Activated B cell treated with CpG ODN at 0.5 μM for 24 hours (primary cell): ENCODE results near the gene MYLK3. TPM values are rescaled to one million over a fixed set of nuclear protein-coding genes. Genes with fewer than 3 reads are reported as not detected.

Experiments used
- ATAC-seq: fragments of 200-7000 bp; cut with Tn5 transposase; one replicate; pipeline ENCODE4 v1.10.0; 2021; ENCODE audit warnings: low read depth, mild to moderate bottlenecking, moderate library complexity
- CTCF ChIA-PET: fragments of 350-600 bp; sonication (Branson Sonifier 250); formaldehyde crosslinking; loops from one replicate; lab custom pipeline; 2021; ENCODE audit warnings: antibody characterized with exemption; lab: Charles Lee
- POLR2A ChIA-PET: fragments of 350-600 bp; sonication (Branson Sonifier 250); formaldehyde crosslinking; loops from one replicate; lab custom pipeline; 2021; ENCODE audit warnings: antibody characterized with exemption; lab: Charles Lee
- DNase-seq: peaks from one replicate; pipeline ENCODE4 v3.0.0; 2022
- H3K27ac Mint-ChIP-seq: one replicate; pipeline ENCODE4 v1.8.0; 2020; ENCODE audit warnings: mixed read lengths
- H3K27me3 Mint-ChIP-seq: one replicate; pipeline ENCODE4 v1.8.0; 2021; ENCODE audit warnings: mixed read lengths
- H3K36me3 Mint-ChIP-seq: one replicate; pipeline ENCODE4 v1.8.0; 2021; ENCODE audit warnings: low read depth, mixed read lengths
- H3K4me1 Mint-ChIP-seq: one replicate; pipeline ENCODE4 v1.8.0; 2021; ENCODE audit warnings: mixed read lengths
- H3K4me3 Mint-ChIP-seq: one replicate; pipeline ENCODE4 v1.8.0; 2020; ENCODE audit warnings: mild to moderate bottlenecking, mixed read lengths
- H3K9me3 Mint-ChIP-seq: one replicate; pipeline ENCODE4 v1.8.0; 2020; ENCODE audit warnings: mixed read lengths
- CTCF ChIP-seq: fragments of 200-600 bp; IDR thresholded peaks from one replicate; pipeline ENCODE4 v1.8.0; 2022; ENCODE audit warnings: antibody characterized with exemption, mild to moderate bottlenecking
- intact Hi-C: fragments of 100-400 bp; cut with micrococcal nuclease; formaldehyde crosslinking; loops from one replicate; pipeline ENCODE4 v1.15.1; 2024
- total RNA-seq: library from RNA; stranded (reverse); gene quantifications from 2 replicates; pipeline ENCODE4 v1.2.3, GENCODE V29; 2022

MYLK3 gene
- total RNA-seq, 1 donor from 2014 or later = 0.55 TPM

- Mint-ChIP-seq H3K27me3 (no peaks in the 10 kb centered on the region), H3K4me3 (no peak overlapping the region), H3K27ac (no peak overlapping the region), H3K36me3 (no peaks in the 10 kb centered on the region), H3K4me1 (peaks cover 2% of the 10 kb centered on the region), H3K9me3 (no peaks in the 10 kb centered on the region)
- ATAC-seq (no peak), DNase-seq (no peak)
- ChIA-PET POLR2A (no interaction called here), CTCF (no interaction called here)
- intact Hi-C loops = no loop called here
- no peak for TF ChIP-seq CTCF
Observed at GRCh38 chr16:46706642-46707041, 41.5 kb downstream of the MYLK3 start.

- H3K9me3 Mint-ChIP-seq = no peaks in the 10 kb centered on the region
- H3K27ac Mint-ChIP-seq = no peak overlapping the region
- H3K27me3 Mint-ChIP-seq = no peaks in the 10 kb centered on the region
- DNase-seq = no peak
- POLR2A ChIA-PET = no interaction called here
- no peaks in the 10 kb centered on the region for H3K36me3 Mint-ChIP-seq
- no peak overlapping the region for H3K4me3 Mint-ChIP-seq
- H3K4me1 Mint-ChIP-seq = no peaks in the 10 kb centered on the region
- no peak for TF ChIP-seq CTCF
- no peak for ATAC-seq
- CTCF ChIA-PET = no interaction called here
- intact Hi-C loops = no loop called here
Observed at GRCh38 chr16:46702030-46702429, 46.1 kb downstream of the MYLK3 start.

GRCh38 chr16:46701615-46702014, 46.5 kb downstream of the MYLK3 start:
- Mint-ChIP-seq H3K27ac (no peak overlapping the region), H3K27me3 (no peaks in the 10 kb centered on the region), H3K4me3 (no peak overlapping the region), H3K4me1 (no peaks in the 10 kb centered on the region), H3K9me3 (no peaks in the 10 kb centered on the region), H3K36me3 (no peaks in the 10 kb centered on the region)
- no peak for TF ChIP-seq CTCF
- DNase-seq (no peak), ATAC-seq (no peak)
- ChIA-PET CTCF (no interaction called here), POLR2A (interaction anchor here (0.6 to 1.0 kb wide), 2 partner anchors 11 to 41 kb away, joined by 3 to 5 read pairs; no protein-coding TSS in a partner anchor)
- intact Hi-C loops = no loop called here

- DNase-seq (no peak), ATAC-seq (no peak)
- H3K4me1 Mint-ChIP-seq = no peaks in the 10 kb centered on the region
- POLR2A ChIA-PET = no interaction called here
- CTCF ChIA-PET = no interaction called here
- H3K27ac Mint-ChIP-seq = no peak overlapping the region
- TF ChIP-seq CTCF = no peak
- H3K9me3 Mint-ChIP-seq = no peaks in the 10 kb centered on the region
- peaks cover 4% of the 10 kb centered on the region for H3K36me3 Mint-ChIP-seq
- intact Hi-C loops = no loop called here
- no peak overlapping the region for H3K4me3 Mint-ChIP-seq
- H3K27me3 Mint-ChIP-seq = no peaks in the 10 kb centered on the region
Observed at GRCh38 chr16:46700048-46700447, 48.1 kb downstream of the MYLK3 start.

GRCh38 chr16:46696957-46697356, 51.2 kb downstream of the MYLK3 start:
- Mint-ChIP-seq H3K27ac (no peak overlapping the region), H3K4me3 (no peak overlapping the region), H3K4me1 (no peaks in the 10 kb centered on the region), H3K36me3 (peaks cover 9% of the 10 kb centered on the region), H3K9me3 (no peaks in the 10 kb centered on the region), H3K27me3 (no peaks in the 10 kb centered on the region)
- TF ChIP-seq CTCF = no peak
- DNase-seq (no peak), ATAC-seq (no peak)
- intact Hi-C loops = no loop called here
- ChIA-PET POLR2A (no interaction called here), CTCF (no interaction called here)
